ENCODE results near the gene ARHGAP21. TPM values are rescaled to one million over a fixed set of nuclear protein-coding genes. Genes with fewer than 3 reads are reported as not detected.
A peak's percentile ranks its signal among the peaks of the same experiment; 100 is the strongest.
"Not testable (repeated sequence)": the region's sequence is repeated elsewhere in the genome, so short reads cannot be mapped to it uniquely, and the experiment has no call there.

The ARHGAP21 gene
- total RNA-seq, 1 donor from 2014 or later, result 109 TPM

- DNase-seq (ENCODE audit: low read depth in 2 of 2), result peak; percentile 83 to 84
Observed at GRCh38 chr10:24642921-24643678, 80.6 kb downstream of the ARHGAP21 start.

- no peak for DNase-seq (ENCODE audit: low read depth in 2 of 2)
Observed at GRCh38 chr10:24639124-24639523, 84.6 kb downstream of the ARHGAP21 start.

- DNase-seq (ENCODE audit: low read depth in 2 of 2), result no peak
Observed at GRCh38 chr10:24625778-24626177, 97.9 kb downstream of the ARHGAP21 start.

- no peak for DNase-seq (ENCODE audit: low read depth in 2 of 2)
Observed at GRCh38 chr10:24623383-24623782, 100.3 kb downstream of the ARHGAP21 start.

- DNase-seq (ENCODE audit: low read depth in 2 of 2), result no peak
Observed at GRCh38 chr10:24622781-24623301, 100.8 kb downstream of the ARHGAP21 start.

GRCh38 chr10:24621035-24621795 lies 102.5 kb downstream of the ARHGAP21 start:
- DNase-seq (ENCODE audit: low read depth in 2 of 2), result not testable (repeated sequence)

- not testable (repeated sequence) for DNase-seq (ENCODE audit: low read depth in 2 of 2)
Observed at GRCh38 chr10:24619994-24620310, 103.7 kb downstream of the ARHGAP21 start.

- DNase-seq (ENCODE audit: low read depth in 2 of 2), result not testable (repeated sequence)
Observed at GRCh38 chr10:24619291-24619993, 104.2 kb downstream of the ARHGAP21 start.

- DNase-seq (ENCODE audit: low read depth in 2 of 2), result no peak
Observed at GRCh38 chr10:24618401-24618800, 105.3 kb downstream of the ARHGAP21 start.

- DNase-seq (ENCODE audit: low read depth in 2 of 2), result peak; percentile 60 to 77
Observed at GRCh38 chr10:24617771-24618396, 105.8 kb downstream of the ARHGAP21 start.

- DNase-seq (ENCODE audit: low read depth in 2 of 2), result peak in 1 of 2 donors; percentile 16
Observed at GRCh38 chr10:24616536-24616935, 107.2 kb downstream of the ARHGAP21 start.

GRCh38 chr10:24606021-24606420 lies 117.7 kb downstream of the ARHGAP21 start:
- DNase-seq (ENCODE audit: low read depth in 2 of 2), result no peak

GRCh38 chr10:24605141-24605540 lies 118.5 kb downstream of the ARHGAP21 start:
- DNase-seq (ENCODE audit: low read depth in 2 of 2), result no peak

- DNase-seq (ENCODE audit: low read depth in 2 of 2), result peak in 1 of 2 donors; percentile 52
Observed at GRCh38 chr10:24603333-24603732, 120.4 kb downstream of the ARHGAP21 start.

- DNase-seq (ENCODE audit: low read depth in 2 of 2), result no peak
Observed at GRCh38 chr10:24597961-24598360, 125.7 kb downstream of the ARHGAP21 start.

- no peak for DNase-seq (ENCODE audit: low read depth in 2 of 2)
Observed at GRCh38 chr10:24597426-24597825, 126.3 kb downstream of the ARHGAP21 start.

GRCh38 chr10:24596217-24596930 lies 127.3 kb downstream of the ARHGAP21 start:
- DNase-seq (ENCODE audit: low read depth in 2 of 2), result peak in 1 of 2 donors; percentile 44

- no peak for DNase-seq (ENCODE audit: low read depth in 2 of 2)
Observed at GRCh38 chr10:24590697-24591457, 132.8 kb downstream of the ARHGAP21 start.

- no peak for DNase-seq (ENCODE audit: low read depth in 2 of 2)
Observed at GRCh38 chr10:24589265-24589664, 134.4 kb downstream of the ARHGAP21 start.

- no peak for DNase-seq (ENCODE audit: low read depth in 2 of 2)
Observed at GRCh38 chr10:24579906-24580305, 143.8 kb downstream of the ARHGAP21 start.
